Activated T-helper 2 cell treated with anti-CD3 and anti-CD28 coated beads, Interferon-gamma antibody, Interleukin-2, Interleukin-4, amounts not matched to agents 10 μg/mL and 5 μg/mL and 100 μg/mL, durations not matched to agents 14 hours and 24 hours and 36 hours (primary cell): ENCODE results near the gene AKIRIN2. TPM values are rescaled to one million over a fixed set of nuclear protein-coding genes. Genes with fewer than 3 reads are reported as not detected.

ENCODE experiments used
- DNase-seq: peaks from one replicate; pipeline ENCODE4 v3.0.0; 2021; ENCODE audit warnings: low spot score
- H3K27ac Mint-ChIP-seq: one replicate; pipeline ENCODE4 v1.8.0; 2021; ENCODE audit warnings: mixed read lengths
- H3K27me3 Mint-ChIP-seq: one replicate; pipeline ENCODE4 v1.8.0; 2021; ENCODE audit warnings: low read depth, mixed read lengths
- H3K36me3 Mint-ChIP-seq: one replicate; pipeline ENCODE4 v1.8.0; 2021; ENCODE audit warnings: low read depth, mixed read lengths
- H3K4me1 Mint-ChIP-seq: one replicate; pipeline ENCODE4 v1.8.0; 2021; ENCODE audit warnings: low read depth, mixed read lengths
- H3K4me3 Mint-ChIP-seq: one replicate; pipeline ENCODE4 v1.8.0; 2021; ENCODE audit warnings: low read depth, mild to moderate bottlenecking, moderate library complexity, mixed read lengths
- H3K9me3 Mint-ChIP-seq: one replicate; pipeline ENCODE4 v1.8.0; 2021; ENCODE audit warnings: mixed read lengths
- intact Hi-C: fragments of 100-400 bp; cut with micrococcal nuclease; formaldehyde crosslinking; loops from one replicate; pipeline ENCODE4 v1.15.1; 2023
- total RNA-seq: library from RNA; stranded (reverse); gene quantifications from 2 replicates; pipeline ENCODE4 v1.2.3, GENCODE V29; 2022

Gene AKIRIN2
- total RNA-seq, 1 donor from 2014 or later: 42.0 TPM

- no peak for DNase-seq
- H3K27ac Mint-ChIP-seq: no peak overlapping the region
- intact Hi-C loops: loop anchor here (5.0 kb wide), 1 partner anchor 62 kb away; the partner anchor contains the start of gene ORC3
- peaks cover 34% of the 10 kb centered on the region for H3K4me1 Mint-ChIP-seq
- no peaks in the 10 kb centered on the region for H3K27me3 Mint-ChIP-seq
- H3K36me3 Mint-ChIP-seq: peaks cover 56% of the 10 kb centered on the region
- H3K4me3 Mint-ChIP-seq: no peak overlapping the region
- no peaks in the 10 kb centered on the region for H3K9me3 Mint-ChIP-seq
Measured at GRCh38 chr6:87654122-87654521, 47.9 kb downstream of the AKIRIN2 start.

GRCh38 chr6:87653074-87653962, 48.7 kb downstream of the AKIRIN2 start:
- peaks cover 34% of the 10 kb centered on the region for H3K4me1 Mint-ChIP-seq
- intact Hi-C loops: loop anchor here (5.0 kb wide), 1 partner anchor 61 kb away; the partner anchor contains the start of gene ORC3
- no peak for DNase-seq
- H3K9me3 Mint-ChIP-seq: no peaks in the 10 kb centered on the region
- H3K36me3 Mint-ChIP-seq: peaks cover 50% of the 10 kb centered on the region
- H3K27ac Mint-ChIP-seq: peak overlapping the region; percentile 66
- H3K27me3 Mint-ChIP-seq: no peaks in the 10 kb centered on the region
- H3K4me3 Mint-ChIP-seq: no peak overlapping the region

DNA sequence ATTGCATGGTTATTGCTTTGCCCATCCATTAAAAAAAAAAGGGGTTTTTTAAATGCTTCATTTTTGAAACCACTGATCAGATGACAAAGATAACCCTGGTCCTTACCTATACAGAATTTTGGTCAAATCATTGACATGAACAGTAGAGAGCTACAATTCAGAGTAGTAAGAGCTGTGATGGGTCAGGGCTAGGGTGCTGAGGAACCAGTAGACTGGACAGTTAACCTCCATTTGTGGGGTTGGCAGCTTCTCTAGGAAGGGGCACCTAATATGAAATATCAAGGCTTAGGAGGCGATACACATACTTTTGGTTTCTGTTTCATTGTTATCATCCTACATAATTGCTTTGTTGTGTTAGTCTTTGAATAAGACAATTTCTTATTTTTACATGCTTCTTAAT, 57.0 kb downstream of the AKIRIN2 start:
- no peak for DNase-seq
- Mint-ChIP-seq H3K4me3 (peak overlapping the region; percentile 65), H3K27ac (peak overlapping the region; percentile 79), H3K36me3 (peaks cover 6% of the 10 kb centered on the region), H3K27me3 (no peaks in the 10 kb centered on the region), H3K4me1 (peaks cover 13% of the 10 kb centered on the region), H3K9me3 (no peaks in the 10 kb centered on the region)
- intact Hi-C loops: loop anchor here (1.0 kb wide), 1 partner anchor 33 kb away; no protein-coding TSS in a partner anchor

DNA sequence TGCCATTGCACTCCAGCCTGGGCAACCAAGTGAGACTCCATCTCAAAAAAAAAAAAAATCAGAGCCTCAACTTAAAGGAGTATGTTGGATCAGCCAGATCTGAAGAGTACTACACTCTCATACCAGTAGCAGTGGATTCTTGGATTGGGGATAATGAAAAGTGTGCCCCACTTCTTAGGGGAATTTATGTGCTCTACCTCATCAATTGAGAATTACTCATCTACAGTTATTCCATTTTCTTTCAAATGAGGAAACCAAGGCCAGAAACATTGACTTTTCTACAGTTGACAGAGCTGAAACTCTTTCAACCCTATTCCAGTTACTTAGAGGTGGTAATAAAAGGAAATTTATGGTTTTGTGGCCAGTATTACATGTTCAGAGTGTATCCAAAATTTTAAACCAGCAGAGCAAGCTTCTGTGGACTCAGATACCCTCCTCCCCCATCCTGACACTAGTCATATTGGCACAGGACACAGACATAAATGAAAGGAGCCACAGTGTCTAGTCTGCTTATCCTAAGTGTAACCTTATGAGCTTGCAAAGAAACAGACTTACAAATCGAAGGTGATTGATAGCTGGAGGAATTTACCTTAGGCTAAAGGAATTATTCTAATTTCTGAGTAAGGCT, 60.9 kb downstream of the AKIRIN2 start:
- H3K4me3 Mint-ChIP-seq: no peak overlapping the region
- intact Hi-C loops: no loop called here
- H3K9me3 Mint-ChIP-seq: no peaks in the 10 kb centered on the region
- no peaks in the 10 kb centered on the region for H3K27me3 Mint-ChIP-seq
- peaks cover 11% of the 10 kb centered on the region for H3K4me1 Mint-ChIP-seq
- H3K36me3 Mint-ChIP-seq: peaks cover 29% of the 10 kb centered on the region
- no peak for DNase-seq
- H3K27ac Mint-ChIP-seq: no peak overlapping the region

GRCh38 chr6:87639373-87639772, 62.7 kb downstream of the AKIRIN2 start:
- Mint-ChIP-seq H3K27ac (no peak overlapping the region), H3K27me3 (no peaks in the 10 kb centered on the region), H3K9me3 (no peaks in the 10 kb centered on the region), H3K4me1 (peaks cover 5% of the 10 kb centered on the region), H3K36me3 (peaks cover 39% of the 10 kb centered on the region), H3K4me3 (no peak overlapping the region)
- intact Hi-C loops: no loop called here
- DNase-seq: no peak

GRCh38 chr6:87637106-87637505, 64.9 kb downstream of the AKIRIN2 start:
- intact Hi-C loops: no loop called here
- Mint-ChIP-seq H3K4me1 (peaks cover 9% of the 10 kb centered on the region), H3K27me3 (no peaks in the 10 kb centered on the region), H3K9me3 (no peaks in the 10 kb centered on the region), H3K36me3 (peaks cover 47% of the 10 kb centered on the region), H3K27ac (no peak overlapping the region), H3K4me3 (no peak overlapping the region)
- DNase-seq: no peak

- H3K4me3 Mint-ChIP-seq: no peak overlapping the region
- no peaks in the 10 kb centered on the region for H3K27me3 Mint-ChIP-seq
- peaks cover 47% of the 10 kb centered on the region for H3K36me3 Mint-ChIP-seq
- H3K9me3 Mint-ChIP-seq: no peaks in the 10 kb centered on the region
- intact Hi-C loops: no loop called here
- H3K4me1 Mint-ChIP-seq: peaks cover 8% of the 10 kb centered on the region
- no peak for DNase-seq
- H3K27ac Mint-ChIP-seq: no peak overlapping the region
Measured at GRCh38 chr6:87636315-87636714, 65.7 kb downstream of the AKIRIN2 start.

DNA sequence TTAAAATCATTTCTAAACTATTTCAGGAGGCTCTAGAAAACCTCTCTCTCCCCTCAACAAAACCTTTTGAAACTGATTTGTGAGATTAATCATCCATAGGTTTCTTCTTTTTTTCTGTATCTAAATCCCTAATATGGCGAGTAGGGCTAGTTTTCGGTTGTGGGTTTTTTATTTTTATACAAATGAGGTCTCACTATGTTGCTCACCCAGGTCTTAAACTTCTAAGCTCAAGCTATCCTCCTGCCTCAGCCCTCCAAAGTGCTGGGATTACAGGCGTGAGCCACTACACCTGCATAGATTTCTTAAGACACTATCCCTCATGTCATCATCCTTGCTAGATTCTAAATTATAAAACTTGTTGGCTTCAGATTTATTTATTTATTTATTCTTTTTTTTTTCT, 68.2 kb downstream of the AKIRIN2 start:
- Mint-ChIP-seq H3K9me3 (no peaks in the 10 kb centered on the region), H3K4me3 (no peak overlapping the region), H3K4me1 (peaks cover 4% of the 10 kb centered on the region), H3K27ac (no peak overlapping the region), H3K27me3 (no peaks in the 10 kb centered on the region), H3K36me3 (peaks cover 42% of the 10 kb centered on the region)
- intact Hi-C loops: no loop called here
- no peak for DNase-seq

DNA sequence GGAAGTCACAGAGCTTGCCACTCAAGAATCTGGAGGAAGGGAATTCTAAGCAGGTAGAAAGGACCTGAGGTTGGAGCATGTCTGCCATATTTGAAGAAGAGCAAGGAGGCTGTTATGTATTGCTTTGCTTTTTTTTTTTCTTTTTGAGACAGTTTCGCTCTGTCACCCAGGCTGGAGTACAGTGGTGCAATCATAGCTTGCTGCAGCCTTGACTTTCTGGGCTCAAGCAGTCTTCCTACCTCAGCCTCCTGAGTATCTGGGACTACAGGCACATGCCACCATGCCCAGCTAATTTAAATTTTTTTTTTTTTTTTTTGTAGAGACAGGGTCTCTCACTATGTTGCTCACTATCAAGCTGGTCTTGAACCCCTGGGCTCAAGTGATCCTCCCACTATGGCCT, 71.3 kb downstream of the AKIRIN2 start:
- Mint-ChIP-seq H3K36me3 (peaks cover 41% of the 10 kb centered on the region), H3K9me3 (no peaks in the 10 kb centered on the region), H3K27me3 (no peaks in the 10 kb centered on the region), H3K4me1 (peaks cover 4% of the 10 kb centered on the region), H3K27ac (no peak overlapping the region), H3K4me3 (no peak overlapping the region)
- DNase-seq: no peak
- intact Hi-C loops: no loop called here

DNA sequence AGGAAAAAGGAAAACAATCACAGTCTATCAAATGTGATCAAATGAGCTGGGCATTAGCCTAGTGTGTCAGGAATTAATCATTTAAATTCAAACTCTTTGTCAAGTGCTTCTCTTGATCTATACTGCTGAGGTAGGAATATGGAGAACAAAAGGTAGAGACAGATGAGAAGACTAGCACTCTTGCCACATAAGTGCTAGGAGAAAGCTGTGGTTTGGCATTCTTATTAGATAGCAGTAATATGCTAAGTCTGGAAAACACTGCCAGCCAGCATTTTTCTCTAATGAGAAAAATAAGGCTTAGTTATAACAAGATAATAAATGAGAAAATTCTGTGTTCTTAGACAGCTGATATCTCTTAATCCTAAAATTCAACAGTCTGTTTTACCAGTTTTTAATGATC, 73.2 kb downstream of the AKIRIN2 start:
- peaks cover 4% of the 10 kb centered on the region for H3K4me1 Mint-ChIP-seq
- no peak overlapping the region for H3K27ac Mint-ChIP-seq
- peaks cover 48% of the 10 kb centered on the region for H3K36me3 Mint-ChIP-seq
- no peak for DNase-seq
- no peaks in the 10 kb centered on the region for H3K27me3 Mint-ChIP-seq
- intact Hi-C loops: no loop called here
- no peak overlapping the region for H3K4me3 Mint-ChIP-seq
- no peaks in the 10 kb centered on the region for H3K9me3 Mint-ChIP-seq

DNA sequence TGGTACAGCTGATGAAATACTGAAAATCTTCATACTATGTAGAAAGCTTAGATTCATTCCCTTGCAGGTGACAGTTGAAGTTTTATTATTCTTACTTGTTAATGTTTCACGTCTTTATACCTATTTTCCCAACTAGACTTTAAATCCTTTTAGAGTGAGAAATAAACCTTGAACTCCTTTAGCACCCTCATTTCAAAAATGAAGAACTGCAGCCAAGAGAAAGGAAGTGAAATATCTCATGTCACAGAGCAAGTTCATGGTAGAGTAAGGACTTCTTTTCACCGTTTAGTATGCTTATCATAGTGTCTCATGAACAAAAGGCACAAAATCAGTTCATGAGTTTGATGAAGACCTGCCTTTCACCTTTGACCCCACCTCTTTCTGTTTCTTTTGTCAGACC, 73.6 kb downstream of the AKIRIN2 start:
- DNase-seq: no peak
- intact Hi-C loops: no loop called here
- Mint-ChIP-seq H3K9me3 (no peaks in the 10 kb centered on the region), H3K36me3 (peaks cover 51% of the 10 kb centered on the region), H3K4me3 (no peak overlapping the region), H3K27me3 (no peaks in the 10 kb centered on the region), H3K27ac (no peak overlapping the region), H3K4me1 (peaks cover 4% of the 10 kb centered on the region)
